PFSK-1 (cell line): ENCODE measurements around the gene TTLL5.

Experiments used
- POLR2AphosphoS5 ChIP-seq: IDR thresholded peaks from 2 replicates; pipeline ENCODE4 v1.6.1; 2012; ENCODE audit warnings: low read depth, mild to moderate bottlenecking, control low read depth, low read length, moderate library complexity
- REST ChIP-seq, 2 experiments: IDR thresholded peaks; 2 replicates each; pipeline versions ENCODE4 v1.6.1 to v1.8.0; 2011 to 2012; ENCODE audit warnings: low read depth in 2 of 2, low read length in 2 of 2, control low read depth in 1 of 2, inconsistent platforms in 1 of 2, mild to moderate bottlenecking in 1 of 2, moderate library complexity in 1 of 2; ENCODE audit not compliant: insufficient read depth in 1 of 2
- SIN3A ChIP-seq: IDR thresholded peaks from 2 replicates; pipeline ENCODE4 v1.6.1; 2012; ENCODE audit warnings: mild to moderate bottlenecking, low read length, moderate library complexity, borderline replicate concordance; ENCODE audit not compliant: insufficient read depth

- TF ChIP-seq POLR2AphosphoS5 (no peak), SIN3A (no peak), REST (IDR thresholded peaks at IDR 0.05; ENCODE audit: insufficient read depth in 1 of 2, low read depth in 2 of 2, low read length in 2 of 2) (no peak)
These were observed 24.9 kb upstream of the TTLL5 start for GRCh38 chr14:75636100-75636692.
